Stomach (tissue), 4 donors: ENCODE data around the gene IFT172.

Experiments used
- EP300 ChIP-seq: sonication (generic); formaldehyde crosslinking; IDR thresholded peaks from one replicate; pipeline ENCODE4 v1.6.1; 2017; ENCODE audit warnings: antibody characterized with exemption
- POLR2A ChIP-seq, 4 donors: fragments of 450-650 bp; IDR thresholded peaks; one replicate each; pipeline ENCODE4 v1.6.1; 2016; ENCODE audit warnings: antibody characterized with exemption in 4 of 4, control low read depth in 2 of 4, mild to moderate bottlenecking in 1 of 4, moderate library complexity in 1 of 4
- POLR2AphosphoS5 ChIP-seq, 3 donors: sonication (generic); formaldehyde crosslinking; IDR thresholded peaks; one replicate each; pipeline ENCODE4 v1.6.1; 2016; ENCODE audit warnings: antibody characterized with exemption in 3 of 3
- TF ChIP-seq, protein P1 (sequence below), 7 experiments: fragments of 450-650 bp in 4 of 7; fragments of 200-600 bp in 3 of 7; sonication (generic) in 3 of 7; IDR thresholded peaks; one replicate each; pipeline ENCODE4 v1.5.1; 2016 to 2019; ENCODE audit warnings: antibody characterized with exemption in 7 of 7, control low read depth in 2 of 7, mild to moderate bottlenecking in 1 of 7

DNA sequence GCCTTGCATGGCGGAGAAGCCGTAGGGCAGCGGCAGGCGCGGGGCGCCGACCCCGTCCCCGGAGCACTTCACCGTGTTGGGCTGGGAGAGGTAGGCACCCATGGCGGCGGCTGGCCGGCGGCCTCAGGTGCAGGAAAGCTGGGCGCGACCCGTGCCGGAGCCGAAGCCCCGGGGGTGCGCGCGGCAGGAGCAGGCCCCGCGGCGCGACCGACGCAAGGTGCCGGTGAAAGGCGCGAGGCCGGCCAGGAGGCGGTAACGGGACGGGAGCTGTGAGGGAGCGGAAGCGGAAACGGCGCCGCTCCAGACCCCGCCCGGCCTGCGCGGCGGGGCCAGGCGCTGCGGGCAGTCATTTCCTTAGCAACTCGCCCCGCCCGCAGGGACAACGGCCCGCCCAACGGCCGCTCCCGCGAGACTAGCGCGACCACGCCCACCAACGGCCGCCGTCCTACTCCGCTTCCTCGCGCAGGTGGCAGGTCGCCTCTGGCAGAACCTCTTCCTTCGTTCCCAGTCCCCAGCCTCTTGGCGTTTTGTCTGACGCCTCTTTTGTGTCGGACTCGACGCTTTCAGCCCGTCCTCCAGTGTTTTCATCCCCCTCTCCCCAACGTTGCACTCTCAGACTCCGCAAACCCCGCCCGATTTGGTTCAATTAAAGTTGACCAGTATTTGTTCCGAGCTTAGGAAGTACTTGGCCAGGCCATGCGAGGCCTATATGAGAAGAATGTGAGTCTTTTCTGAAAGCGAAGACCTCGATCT lies 80.0 kb downstream of the IFT172 start, which contains the start of gene PPM1G:
- TF ChIP-seq POLR2A (IDR thresholded peaks at IDR 0.05): peak in 1 of 4 donors; percentile 11
- TF ChIP-seq, protein P1, sequence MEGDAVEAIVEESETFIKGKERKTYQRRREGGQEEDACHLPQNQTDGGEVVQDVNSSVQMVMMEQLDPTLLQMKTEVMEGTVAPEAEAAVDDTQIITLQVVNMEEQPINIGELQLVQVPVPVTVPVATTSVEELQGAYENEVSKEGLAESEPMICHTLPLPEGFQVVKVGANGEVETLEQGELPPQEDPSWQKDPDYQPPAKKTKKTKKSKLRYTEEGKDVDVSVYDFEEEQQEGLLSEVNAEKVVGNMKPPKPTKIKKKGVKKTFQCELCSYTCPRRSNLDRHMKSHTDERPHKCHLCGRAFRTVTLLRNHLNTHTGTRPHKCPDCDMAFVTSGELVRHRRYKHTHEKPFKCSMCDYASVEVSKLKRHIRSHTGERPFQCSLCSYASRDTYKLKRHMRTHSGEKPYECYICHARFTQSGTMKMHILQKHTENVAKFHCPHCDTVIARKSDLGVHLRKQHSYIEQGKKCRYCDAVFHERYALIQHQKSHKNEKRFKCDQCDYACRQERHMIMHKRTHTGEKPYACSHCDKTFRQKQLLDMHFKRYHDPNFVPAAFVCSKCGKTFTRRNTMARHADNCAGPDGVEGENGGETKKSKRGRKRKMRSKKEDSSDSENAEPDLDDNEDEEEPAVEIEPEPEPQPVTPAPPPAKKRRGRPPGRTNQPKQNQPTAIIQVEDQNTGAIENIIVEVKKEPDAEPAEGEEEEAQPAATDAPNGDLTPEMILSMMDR (IDR thresholded peaks at IDR 0.05): peak in 1 of 7 experiments; percentile 8
- peak; percentile 1 to 91 (median 84) for TF ChIP-seq POLR2AphosphoS5 (IDR thresholded peaks at IDR 0.05)
- TF ChIP-seq EP300: no peak
